AG09319 (cell line): Measurements from ENCODE around the gene MAP2K5.
A peak's percentile ranks its signal among the peaks of the same experiment; 100 is the strongest.

Source experiments
- DNase-seq: peaks from one replicate; pipeline ENCODE4 v3.0.0-alpha.2; 2010; ENCODE audit warnings: low read depth; ENCODE audit errors: extremely low read depth
- CTCF ChIP-seq: IDR thresholded peaks from 2 replicates; pipeline ENCODE4 v1.5.1; 2011; ENCODE audit warnings: low read depth, mild to moderate bottlenecking, inconsistent platforms, low read length, moderate library complexity

MAP2K5 gene

GRCh38 chr15:67505675-67506572 is 36.6 kb upstream of the MAP2K5 start:
- no peak for DNase-seq
- TF ChIP-seq CTCF = no peak

DNA sequence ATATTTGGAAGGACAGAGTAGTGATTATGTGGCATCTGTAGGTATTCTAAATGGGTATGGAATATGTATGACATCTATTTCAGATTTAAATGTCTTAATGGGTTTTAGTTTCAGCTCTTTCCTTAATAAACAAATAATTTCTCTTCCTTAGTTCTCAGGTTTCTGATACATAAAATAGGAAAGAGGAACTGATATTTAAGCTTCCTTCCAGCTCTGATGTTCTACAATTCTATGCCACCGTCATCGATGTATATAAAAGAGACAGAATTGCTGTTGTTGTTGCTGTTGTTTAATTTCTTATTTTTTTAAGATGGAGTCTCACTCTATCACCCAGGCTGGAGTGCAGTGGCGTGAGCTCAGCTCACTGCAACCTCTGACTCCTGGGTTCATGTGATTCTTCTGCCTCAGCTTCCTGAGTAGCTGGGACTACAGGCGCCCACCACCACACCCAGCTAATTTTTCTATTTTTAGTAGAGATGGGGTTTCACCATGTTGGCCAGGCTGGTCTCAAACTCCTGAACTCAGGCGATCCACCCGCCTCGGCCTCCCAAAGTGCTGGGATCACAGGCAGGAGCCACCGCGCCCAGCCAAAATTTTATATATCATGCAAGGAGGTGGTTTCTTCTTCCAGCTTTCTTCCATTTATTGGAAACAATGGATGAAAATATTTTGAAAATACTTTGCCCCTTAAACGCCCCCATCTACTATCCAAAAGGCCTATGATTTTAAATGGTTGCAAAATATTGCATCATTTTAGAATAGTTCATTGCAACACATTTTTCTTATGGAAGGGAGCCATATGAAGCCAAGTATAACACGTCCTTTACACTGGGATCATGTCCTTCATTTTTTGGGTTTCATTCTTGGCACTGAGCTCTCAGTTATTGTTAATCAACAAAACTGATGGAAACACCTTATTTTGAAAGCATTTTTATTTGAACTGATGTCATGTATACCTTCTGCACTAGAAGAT is 35.4 kb upstream of the MAP2K5 start:
- TF ChIP-seq CTCF = no peak
- DNase-seq = no peak

- no peak for TF ChIP-seq CTCF
- DNase-seq = no peak
Measured at GRCh38 chr15:67508407-67508806, 34.1 kb upstream of the MAP2K5 start.

GRCh38 chr15:67509918-67510317 is 32.6 kb upstream of the MAP2K5 start:
- TF ChIP-seq CTCF = no peak
- no peak for DNase-seq

DNA sequence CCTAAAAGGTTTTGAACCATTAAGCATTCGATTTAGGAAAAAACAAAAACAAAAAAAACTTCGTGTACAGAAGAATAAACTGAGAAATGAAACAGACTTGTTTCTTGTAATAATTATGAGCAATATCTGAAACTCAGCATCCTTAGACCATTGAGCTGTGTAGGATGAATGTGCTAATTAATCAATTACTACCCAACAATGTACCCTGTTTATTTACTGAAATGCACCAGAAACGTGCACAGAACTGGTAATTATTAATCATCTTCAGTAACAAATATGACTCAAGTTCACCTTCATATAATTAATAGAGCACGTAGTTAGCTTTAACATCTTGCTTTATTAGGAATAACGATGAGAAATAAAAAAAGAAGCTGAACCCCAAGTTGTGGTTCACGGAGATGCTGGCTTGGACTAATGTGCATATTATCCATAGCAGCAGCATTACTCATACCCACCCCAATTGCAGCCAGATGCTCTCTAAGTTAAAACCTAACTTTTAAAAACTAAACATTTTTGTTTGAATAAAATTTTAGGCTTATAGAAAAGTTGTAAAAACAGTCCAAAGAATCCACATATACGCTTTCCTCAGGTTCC is 31.8 kb upstream of the MAP2K5 start:
- no peak for TF ChIP-seq CTCF
- peak; percentile 44 for DNase-seq

DNA sequence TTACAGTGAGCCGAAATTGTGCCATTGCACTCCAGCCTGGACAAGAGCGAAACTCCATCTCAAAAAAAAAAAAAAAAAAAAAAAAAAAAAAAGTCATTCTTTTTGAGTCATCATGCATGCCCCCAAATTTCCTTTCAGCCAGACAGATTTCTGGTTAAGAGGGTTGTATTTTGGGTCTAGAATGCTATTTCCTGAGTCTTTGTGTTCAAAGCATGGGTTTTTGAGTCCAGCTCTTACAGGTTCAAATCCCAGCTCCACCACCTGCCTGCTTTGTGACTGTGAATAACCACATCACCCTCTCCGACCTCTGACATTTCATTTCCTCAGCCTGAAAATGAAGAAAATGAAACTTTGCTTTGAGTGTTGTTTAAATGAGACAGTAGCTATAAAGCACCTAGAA is 30.9 kb upstream of the MAP2K5 start:
- DNase-seq = no peak
- TF ChIP-seq CTCF = no peak

DNA sequence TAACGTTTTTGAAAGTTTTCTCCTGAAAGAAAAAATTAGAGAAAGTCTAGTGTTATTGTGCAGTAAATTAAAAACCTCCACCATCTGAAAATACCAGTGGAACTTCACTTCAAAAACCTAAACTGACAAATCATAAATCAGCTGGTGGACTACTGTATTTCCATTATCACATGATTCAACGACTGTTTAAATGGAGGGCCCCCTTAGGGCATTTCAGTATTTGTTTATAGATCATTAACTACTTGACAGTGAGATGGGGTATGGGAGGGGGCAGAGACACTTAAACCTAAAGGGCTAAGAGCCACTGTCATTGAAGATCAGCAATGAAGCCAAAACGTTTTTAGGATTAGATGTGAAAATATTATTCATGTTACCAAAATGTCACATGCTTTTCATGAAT is 30.4 kb upstream of the MAP2K5 start:
- TF ChIP-seq CTCF = no peak
- DNase-seq = no peak
